Dermis blood vessel endothelial cell (primary cell): ENCODE results near the gene ATG7. TPM values are rescaled to one million over a fixed set of nuclear protein-coding genes. Genes with fewer than 3 reads are reported as not detected.
"Not testable (repeated sequence)": the region's sequence is repeated elsewhere in the genome, so short reads cannot be mapped to it uniquely, and the experiment has no call there.

Experiments
- DNase-seq: peaks from one replicate; pipeline ENCODE4 v3.0.0; 2010
- total RNA-seq: library from RNA; depleted of rRNA; stranded (reverse); fragments of >200 nt; gene quantifications from 2 replicates; pipeline ENCODE4 v1.2.3, GENCODE V29; 2014

The ATG7 gene
- total RNA-seq, 1 donor from 2014 or later, result 102 TPM

DNA sequence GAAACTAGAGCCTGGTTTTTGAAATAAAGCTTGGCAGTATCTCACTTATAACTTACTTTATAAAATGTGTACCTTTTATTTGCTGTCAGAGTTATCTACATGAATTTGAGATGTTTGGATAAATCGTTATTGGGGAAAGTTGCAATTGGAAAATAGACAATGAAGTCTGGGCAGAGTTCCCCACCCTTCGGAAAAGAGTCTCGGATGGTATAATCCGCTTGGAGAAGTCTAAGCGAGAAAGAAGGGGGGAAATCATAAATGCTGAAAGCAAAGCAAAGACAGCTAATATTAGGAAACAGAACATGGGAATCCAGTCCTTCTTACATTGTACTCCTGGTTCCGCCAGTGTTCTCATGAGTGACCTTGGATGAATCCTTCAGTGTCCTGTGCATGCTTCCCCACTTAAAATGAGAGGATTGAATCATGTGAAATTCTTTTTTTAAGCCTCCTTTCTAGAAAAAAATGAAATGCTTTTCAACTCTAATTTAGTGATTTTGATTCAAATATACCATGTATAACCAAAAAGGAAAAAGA lies 162.4 kb downstream of the ATG7 start:
- no peak for DNase-seq

DNA sequence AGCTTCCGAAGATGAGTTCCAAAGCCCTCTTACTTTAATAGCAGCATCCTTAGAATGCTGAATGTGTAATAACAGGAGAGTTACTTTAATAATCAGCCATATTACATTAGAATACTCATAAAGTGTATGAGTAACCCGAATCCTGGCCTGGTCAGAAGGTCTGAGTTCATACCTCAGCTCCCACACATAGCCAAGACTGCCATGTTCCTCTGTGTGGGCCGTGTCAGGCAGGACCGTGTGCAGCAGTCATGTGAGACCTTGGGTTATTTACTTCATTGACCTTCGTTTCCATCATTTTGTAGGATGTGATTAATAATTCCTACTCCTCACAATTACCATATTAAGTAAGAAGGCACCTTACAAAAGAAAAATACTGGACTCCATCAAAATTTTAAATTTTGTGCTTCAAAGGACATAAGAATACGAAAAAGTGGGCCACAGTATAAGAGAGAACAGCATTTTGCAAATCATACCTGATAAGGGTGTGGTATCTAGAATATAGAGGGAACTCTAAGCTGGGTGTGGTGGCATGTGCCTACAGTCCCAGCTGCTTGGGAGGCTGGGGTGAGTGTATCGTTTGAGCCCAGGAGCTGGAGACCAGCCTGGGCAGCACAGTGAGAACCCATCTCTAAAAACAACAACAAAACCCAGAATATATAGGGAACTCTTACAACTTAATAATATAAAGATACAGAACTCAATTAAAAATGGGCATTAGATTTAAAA lies 163.4 kb downstream of the ATG7 start:
- DNase-seq, result no peak

DNA sequence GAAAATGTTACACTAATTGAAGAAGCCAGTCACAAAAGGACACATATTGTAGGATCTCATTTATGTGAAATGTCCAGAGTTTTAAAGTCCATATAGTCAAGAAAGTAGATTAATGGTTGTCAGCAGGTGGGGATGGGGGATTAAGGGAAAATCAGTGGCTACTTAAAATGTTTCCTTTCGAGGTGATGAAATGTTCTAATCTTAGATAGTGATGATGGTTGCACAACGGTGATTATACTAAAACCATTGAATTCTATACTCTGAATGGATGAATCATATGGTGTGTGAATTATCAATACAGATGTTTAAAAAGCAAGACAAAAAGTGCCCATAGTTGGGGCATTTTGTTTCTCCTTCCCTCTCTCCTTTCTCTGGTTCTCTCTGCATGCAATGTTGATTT lies 164.6 kb downstream of the ATG7 start:
- DNase-seq, result no peak

DNA sequence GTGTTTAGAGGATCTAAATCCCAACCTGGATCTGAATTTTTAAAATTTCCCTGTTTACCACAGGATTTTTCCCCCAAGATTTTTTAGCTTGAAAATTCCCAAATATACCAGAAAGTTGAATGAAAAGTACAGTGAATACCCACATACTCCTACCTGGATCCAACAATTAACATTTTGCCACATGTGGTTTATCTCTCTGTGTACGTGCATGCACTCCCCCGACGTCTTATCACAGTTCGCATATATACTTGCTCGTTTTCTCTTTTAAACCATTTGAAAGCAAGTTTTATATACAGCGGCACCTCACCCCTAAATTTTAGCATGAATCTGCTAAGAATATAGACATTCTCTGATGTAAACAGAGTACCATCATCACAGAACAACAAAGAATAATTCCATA lies 165.3 kb downstream of the ATG7 start:
- DNase-seq, result no peak

DNA sequence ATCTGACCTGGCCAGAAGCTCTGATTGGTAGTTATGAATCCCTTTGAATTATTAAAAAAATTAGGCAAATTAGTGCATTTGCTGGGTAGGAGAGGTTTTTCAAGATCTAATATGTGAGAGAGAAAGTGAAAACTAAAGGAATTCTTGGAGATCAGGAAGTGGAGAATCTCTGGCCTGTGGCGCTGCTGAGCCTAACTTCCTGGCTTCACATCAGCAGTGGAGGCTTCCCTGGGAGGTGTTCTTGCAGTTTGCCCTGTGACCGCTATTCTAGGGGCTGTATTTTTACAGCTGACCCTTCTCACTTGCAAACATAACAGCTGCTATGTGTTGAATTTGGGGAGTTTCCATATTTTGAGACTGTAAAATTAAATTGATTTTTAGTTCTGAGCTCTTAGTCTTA lies 166.4 kb downstream of the ATG7 start:
- DNase-seq, result peak; percentile 67

DNA sequence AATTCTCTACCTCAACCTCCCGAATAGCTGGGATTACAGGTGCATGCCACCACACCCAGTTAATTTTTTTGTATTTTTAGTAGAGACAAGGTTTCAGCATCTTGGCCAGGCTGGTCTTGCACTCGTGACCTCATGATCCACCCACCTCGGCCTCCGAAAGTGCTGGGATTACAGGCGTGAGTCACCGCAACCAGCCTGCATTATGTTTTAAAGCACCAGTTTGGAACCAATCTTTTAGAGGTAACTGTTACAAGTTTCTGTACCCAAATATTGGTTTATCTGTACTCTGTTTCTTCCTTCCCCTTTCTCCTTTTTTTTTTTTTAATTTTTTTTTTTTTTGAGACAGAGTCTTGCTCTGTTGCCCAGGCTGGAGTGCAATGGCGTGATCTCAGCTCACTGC lies 169.1 kb downstream of the ATG7 start:
- DNase-seq, result not testable (repeated sequence)

DNA sequence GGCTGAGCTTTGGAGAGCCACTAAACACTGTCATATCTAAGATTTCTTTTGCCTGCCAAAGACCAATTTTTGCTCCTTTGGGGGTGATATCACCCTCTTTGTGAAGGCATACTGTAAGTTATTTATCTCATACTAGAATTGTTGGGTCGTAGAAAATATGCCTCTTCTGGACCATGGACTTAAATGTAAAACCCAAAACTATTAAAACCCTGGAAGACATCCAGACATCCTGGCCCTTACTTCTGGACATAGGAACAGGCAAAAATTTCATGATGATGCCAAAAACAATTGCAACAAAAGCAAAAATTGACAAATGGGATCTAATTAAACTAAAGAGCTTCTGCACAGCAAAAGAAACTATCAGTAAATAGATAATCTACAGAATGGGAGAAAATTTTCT lies 172.2 kb downstream of the ATG7 start:
- no peak for DNase-seq

DNA sequence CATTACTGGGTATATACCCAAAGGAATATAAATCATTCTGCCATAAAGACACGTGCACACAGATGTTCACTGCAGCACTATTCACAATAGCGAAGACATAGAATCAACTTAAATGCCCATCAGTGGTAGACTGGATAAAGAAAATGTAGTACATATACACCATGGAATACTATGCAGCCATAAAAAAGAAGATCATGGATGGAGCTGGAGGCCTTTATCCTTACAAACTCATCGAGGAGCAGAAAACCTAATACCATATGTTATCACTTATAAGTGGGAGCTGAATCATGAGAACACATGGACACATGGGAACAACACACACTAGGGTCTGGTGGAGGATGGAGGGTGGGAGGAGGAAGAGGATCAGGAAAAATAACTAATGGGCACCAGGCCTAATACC lies 173.0 kb downstream of the ATG7 start:
- not testable (repeated sequence) for DNase-seq

DNA sequence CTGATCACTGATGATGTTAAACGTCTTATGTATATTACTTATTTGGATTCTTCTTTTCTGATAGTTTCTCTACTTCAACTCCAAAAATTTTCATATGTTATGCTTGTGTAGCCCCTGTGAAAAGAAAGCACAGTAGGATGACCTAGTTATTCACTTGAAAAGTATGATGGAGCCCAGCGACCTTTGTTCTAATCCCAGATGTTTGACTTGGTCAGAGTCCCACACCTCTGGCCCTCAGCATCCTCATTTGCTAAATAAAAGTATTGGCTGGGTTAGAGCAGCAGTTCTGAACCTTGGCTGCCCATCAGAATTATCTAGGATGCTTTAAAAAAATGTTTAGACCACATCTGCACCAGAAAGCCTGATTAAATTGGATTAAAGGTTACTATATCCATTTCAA lies 173.7 kb downstream of the ATG7 start:
- DNase-seq, result no peak

DNA sequence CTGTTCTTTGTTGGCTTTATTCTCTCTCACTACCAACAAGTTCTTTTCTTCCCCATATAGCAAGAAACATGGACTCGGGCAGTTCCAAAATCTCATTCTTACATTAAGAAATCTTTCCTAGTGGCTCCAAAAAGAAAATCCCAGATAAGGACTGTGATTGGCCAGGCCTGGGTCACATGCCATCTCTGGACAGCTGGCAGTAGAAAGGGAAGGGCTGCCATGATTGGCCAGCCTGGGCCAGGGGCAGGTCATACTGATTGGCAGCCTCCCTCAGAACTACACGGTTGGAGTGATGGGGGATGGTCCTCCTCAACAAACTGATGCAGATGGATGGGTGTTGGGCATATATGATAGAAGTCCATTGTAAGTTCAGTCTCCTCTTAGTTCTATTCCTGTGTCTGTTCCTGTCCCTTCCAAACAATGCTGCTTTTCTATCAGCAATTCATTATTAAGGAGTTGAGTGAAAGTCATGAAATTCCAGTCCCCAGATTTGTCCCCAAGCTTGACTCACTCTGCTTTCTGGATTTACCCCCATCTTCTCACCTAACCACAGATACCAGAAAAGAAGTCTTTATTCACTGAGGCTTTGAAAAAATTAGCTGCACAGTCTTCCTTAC lies 175.5 kb downstream of the ATG7 start:
- DNase-seq, result no peak

DNA sequence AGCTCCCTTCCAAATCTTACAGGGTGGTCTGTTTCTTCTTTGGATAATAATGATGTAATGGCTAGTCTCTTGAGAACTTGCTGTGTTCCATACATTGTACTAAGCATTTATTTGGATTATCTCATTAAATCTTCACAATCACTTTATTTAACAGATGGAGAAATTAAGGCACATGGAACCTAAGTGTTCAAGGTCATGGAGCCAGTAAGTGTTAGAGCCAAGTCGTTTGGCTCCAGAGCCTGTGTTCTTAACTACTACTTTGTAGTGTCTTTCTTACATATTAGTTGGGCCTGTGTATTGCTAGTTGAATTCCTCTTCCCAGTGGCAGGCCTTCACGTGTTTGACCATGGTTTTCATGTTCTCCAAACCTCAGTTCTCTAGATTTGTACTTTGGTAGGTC lies 177.8 kb downstream of the ATG7 start:
- no peak for DNase-seq

DNA sequence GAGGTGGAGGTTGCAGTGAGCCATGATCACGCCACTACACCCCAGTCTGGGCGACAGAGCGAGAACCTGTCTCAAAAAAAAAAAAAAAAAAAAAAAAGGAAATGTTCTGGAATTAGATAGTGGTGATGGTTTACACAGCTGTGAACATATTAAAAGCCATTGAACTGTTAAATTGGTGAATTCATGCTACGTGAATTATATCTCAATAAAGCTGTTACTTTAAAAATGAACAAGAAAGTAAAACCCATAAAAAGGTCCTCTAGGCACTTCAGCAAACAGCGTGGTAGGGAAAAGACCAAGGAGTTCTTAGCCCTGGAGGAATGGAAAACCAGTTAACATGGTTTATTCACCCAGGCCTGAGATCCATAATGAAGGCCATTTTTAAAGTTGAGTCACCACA lies 180.1 kb downstream of the ATG7 start:
- DNase-seq, result no peak

DNA sequence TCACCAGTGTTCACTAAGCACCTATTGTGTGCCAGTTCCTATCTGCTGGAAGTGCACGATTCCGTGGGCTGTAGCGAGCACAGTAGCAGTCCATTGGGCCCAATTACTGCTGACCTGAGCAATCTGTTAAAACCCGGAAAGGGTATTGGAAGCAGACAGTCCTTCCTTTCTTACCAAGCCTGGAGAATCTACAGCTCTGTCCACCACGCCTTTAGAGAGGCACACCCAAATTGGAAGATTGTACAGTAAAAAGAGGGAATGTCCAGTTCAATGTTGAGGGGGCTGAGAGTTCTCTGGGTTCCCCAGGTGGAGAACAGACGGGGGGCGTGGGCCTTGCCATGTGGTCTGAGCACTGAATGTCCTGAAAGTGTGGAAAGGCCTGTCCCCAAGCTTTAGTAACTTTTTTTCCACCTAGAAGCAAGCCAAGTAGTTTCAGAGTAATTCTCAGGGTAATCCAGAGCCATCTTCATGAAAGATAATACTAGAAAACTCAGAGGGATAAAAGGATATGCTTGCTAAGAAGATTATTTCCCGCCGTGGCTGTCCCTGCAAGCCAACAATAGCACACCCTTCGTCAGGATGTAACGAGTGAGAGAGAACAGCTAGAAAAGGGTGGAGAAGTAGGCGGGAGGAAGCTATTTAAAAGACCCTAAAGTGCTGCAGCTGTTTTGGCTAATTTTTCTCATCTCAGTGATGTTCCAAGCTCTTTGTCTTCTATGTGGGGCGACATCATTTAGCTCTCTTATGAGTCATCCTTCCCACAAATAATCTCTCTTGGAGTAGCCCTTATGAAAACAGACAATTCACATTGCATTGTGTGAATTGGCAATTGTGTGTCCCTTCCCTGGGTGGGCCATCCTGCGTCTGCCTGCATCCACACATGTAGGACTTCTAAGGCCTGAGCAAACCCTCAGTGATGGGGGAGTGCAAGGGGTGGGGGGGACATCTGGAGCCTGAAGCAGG lies 181.0 kb downstream of the ATG7 start:
- peak; percentile 79 for DNase-seq

DNA sequence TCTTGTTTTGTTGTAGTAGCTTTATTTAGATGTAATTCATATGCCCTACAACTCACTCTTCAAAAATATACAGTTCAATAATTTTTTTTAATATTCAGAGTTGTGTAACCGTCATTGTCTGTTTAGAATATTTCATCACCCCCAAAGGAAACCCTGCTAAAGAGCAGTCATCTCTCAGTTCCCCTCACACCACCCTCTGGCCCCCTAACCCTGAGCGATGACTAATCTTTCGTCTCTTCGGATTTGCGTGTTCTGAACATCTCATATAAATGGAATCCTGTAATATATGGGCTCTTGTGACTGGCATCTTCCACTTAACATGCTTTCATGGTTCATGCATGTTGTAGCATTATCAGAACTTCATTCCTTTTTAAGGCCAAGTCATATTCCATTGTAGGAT lies 183.8 kb downstream of the ATG7 start:
- DNase-seq, result peak; percentile 11

DNA sequence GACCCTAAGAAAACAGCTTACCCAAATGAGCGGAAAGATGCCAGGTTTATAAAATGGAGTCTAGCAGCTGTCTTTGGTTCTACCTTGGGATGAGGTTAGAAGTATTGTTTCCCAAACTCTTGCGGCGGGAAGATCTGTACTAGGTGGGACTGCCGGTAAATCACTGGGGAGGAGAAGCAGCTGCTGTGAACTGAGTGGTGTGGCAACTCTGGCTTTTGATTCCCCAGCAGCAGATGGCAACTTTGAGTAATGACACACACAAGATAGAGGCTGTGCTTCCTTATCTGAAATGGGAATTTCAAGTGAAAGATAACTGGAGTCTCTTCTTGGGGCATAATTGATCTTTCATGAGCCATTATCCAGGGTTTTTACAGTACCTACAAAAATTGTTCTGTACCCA lies 184.9 kb downstream of the ATG7 start:
- DNase-seq, result no peak

DNA sequence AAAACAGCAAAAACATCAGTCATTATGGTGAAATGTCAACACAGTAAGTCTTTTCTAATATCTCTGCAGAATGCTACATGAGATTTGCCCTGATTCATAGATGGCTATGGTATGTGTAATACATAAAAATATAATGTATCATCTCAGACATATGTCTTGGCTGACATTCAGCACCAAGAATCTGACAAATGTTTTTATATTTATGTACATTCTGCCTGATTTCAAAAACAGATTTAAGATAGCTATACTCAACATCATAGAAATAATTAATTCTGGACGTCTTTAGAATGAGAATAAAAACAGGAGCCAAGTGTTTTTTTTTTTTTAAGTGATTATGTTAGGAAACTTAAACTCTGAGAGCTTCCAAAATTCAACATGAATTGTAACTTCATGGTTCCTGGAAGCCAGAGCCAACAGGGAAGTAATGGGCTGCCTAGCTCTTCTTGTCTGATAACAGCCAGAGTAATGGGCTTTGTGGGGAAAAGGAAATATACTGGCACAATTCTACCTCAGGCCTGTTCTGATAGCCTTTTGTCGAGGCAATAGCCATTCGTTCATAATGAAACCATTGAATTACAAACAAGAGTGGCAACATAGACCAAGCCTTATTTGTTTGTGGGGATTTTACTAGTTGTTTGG lies 187.1 kb downstream of the ATG7 start:
- no peak for DNase-seq

DNA sequence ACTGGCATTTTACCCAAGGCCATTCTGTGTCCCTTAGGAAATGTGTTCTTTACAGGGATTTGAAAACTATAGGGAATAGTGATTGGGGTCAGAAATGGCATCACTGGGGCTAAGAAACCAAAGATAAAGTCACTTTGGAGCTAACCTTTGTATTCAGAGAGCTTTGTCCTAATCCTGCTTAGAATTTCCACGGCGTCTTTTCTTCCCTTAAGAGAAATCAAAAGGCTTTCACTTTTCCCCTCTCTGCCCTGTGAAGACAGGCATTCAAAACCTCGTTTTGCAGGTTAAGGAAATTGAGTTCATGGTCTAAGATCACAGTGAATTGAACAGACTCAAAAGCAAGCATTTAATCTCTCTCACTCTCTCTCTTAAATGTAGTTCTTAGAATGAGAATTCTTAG lies 189.0 kb downstream of the ATG7 start:
- no peak for DNase-seq

DNA sequence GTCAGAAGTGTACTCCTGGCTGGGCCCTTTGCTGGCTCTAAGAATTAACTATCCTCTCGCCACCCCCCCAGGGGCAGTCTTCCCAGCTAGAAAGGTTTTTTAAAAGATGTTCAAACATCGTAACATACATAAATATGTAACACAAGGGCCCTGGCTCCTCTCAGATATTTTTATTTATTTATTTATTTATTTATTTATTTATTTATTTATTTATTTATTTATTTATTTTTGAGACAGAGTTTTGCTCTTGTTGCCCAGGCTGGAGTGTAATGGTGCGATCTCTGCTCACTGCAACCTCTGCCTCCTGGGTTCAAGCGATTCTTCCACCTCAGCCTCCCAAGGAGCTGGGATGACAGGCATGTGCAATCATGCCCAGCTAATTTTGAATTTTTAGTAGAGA lies 190.5 kb downstream of the ATG7 start:
- not testable (repeated sequence) for DNase-seq

DNA sequence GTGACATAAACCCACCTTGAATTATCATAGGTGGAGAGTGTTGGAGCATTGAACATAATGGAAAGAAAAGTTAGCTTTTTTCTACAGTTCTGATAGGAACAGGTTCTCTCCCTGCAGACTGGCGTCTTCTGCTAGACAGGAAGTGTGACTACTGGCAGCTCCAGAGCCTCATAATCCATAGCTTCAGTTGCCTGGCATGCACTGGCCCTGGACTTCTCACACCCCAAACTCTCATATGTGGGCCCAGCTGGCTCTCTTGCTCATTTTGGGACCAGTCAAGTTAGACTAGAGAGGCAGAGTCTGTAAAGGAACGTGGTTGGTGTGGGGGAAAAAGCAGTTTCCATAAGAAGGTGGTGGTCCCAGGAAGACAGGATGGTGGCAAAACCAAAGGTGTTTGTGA lies 191.4 kb downstream of the ATG7 start:
- peak; percentile 24 for DNase-seq

DNA sequence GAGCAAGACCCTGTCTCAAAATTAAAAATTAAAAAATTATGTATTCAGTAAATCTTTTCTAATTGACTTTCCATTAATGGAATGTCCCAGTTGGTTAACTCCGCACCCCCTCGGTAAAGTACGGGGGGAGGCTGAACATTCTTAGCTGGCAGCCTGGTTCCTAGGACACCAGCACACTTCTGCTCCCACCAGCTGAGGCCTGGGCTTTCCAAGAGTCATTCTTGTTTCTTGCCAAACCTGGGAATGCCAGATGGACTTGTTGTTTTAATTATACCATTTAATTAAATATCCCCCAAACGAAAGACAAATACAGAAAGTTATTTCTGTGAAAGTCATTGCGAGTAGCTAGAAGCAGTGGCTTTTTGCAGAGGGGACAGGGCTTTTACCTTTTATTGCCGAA lies 192.2 kb downstream of the ATG7 start:
- DNase-seq, result no peak

DNA sequence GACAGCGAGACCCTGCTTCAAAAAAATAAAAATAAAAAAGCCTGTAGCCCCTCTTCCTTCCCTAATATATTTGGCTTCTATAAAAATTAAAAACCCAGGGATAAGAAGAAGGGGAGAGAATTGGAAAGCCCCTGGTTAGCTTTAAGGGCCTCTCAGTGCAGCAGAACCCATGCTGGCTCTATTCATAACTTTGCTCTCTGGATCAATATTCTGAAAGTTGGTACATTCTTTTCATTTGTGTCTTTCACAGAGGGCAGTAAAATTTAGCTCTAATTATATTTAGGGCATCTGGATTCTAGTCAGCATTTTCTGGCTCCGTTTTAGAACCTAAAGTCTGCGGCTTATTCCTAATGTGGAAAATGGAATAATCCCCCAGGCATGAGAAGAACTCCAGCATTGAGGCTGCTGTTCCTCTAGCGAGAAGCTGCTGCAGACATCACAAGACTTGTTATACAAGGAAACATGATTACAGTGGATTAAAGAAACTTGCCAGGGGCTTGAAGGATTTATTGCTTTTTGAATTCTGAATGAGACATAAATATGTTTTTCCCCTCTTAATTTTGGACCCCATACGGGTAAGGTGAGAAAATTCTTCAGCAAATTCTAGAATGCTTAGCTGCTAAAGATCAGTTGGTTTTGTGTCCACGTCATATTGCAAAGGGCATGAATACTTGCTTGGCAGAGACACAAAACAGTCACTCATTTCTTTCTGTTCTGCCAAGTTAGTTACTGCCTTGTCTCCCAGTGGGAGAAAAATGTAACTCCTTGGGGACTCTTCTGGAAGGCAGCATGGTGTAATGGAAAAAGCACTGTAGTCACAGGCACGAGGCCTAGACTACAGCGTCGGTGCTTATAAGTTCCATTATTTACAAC lies 193.8 kb downstream of the ATG7 start:
- no peak for DNase-seq

DNA sequence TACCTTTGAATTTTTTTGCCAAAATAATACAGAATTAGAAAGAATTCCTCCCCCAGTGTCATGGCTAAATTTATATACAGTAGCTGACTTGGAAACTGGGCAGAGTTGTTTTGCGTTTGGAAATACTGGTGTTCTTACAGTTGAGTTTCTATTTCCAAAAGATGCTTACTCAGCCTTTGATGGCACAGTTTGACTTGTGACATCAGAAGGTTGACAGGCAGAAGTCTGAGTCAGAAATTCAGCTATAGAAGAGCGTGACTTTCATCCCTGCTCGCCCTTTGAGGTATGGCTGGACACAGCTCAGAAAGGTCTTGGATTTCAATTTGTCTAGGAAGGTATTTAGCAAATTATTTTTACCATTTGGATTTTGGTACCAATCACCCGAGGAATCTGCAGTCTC lies 195.7 kb downstream of the ATG7 start:
- no peak for DNase-seq
